H1 (cell line): ENCODE measurements around the gene ABCA9. TPM values are rescaled to one million over a fixed set of nuclear protein-coding genes. Genes with fewer than 3 reads are reported as not detected.

ENCODE experiments used
- CEBPB ChIP-seq: IDR thresholded peaks from 2 replicates; pipeline ENCODE4 v1.6.1; 2012; ENCODE audit warnings: low read depth, low read length
- CHD7 ChIP-seq: fragments of 300-600 bp; sonication (generic); IDR thresholded peaks from 2 replicates; pipeline ENCODE4 v1.7.1; 2012; ENCODE audit warnings: low read length, moderate library complexity, mild to moderate bottlenecking, inconsistent platforms; ENCODE audit not compliant: insufficient replicate concordance
- CTBP2 ChIP-seq: IDR thresholded peaks from 2 replicates; pipeline ENCODE4 v1.7.0; 2011; ENCODE audit warnings: borderline replicate concordance, mild to moderate bottlenecking, moderate library complexity, mixed read lengths, low read length; ENCODE audit not compliant: insufficient read depth, insufficient read length
- KDM1A ChIP-seq: fragments of 200-600, 300-600 bp; sonication (generic); IDR thresholded peaks from 2 replicates; pipeline ENCODE4 v1.7.1; 2016; ENCODE audit warnings: mild to moderate bottlenecking, low read length, borderline replicate concordance
- POLR2AphosphoS5 ChIP-seq: IDR thresholded peaks from 2 replicates; pipeline ENCODE4 v1.6.1; 2011; ENCODE audit warnings: low read depth, low read length
- RXRA ChIP-seq: IDR thresholded peaks from 2 replicates; pipeline ENCODE4 v1.6.1; 2011; ENCODE audit warnings: low read depth, mild to moderate bottlenecking, low read length, moderate library complexity; ENCODE audit not compliant: insufficient read depth
- SRF ChIP-seq: IDR thresholded peaks from 2 replicates; pipeline ENCODE4 v1.6.1; 2011; ENCODE audit warnings: mild to moderate bottlenecking, low read depth, low read length, moderate library complexity
- SUZ12 ChIP-seq: fragments of 200-600 bp; sonication (generic); IDR thresholded peaks from 2 replicates; pipeline ENCODE4 v1.6.1; 2012; ENCODE audit warnings: mild to moderate bottlenecking, inconsistent platforms, low read length, moderate library complexity, mixed read lengths
- polyA plus RNA-seq, 7 experiments: library from polyadenylated mRNA; depleted of rRNA in 3 of 7; stranded (reverse) in 5 of 7; unstranded in 2 of 7; fragments of >200 nt in 5 of 7; fragments of 200-250 nt in 2 of 7; gene quantifications; 1 replicate in 5 of 7; 2 replicates in 1 of 7; 4 replicates in 1 of 7; pipeline versions ENCODE4 v1.2.1 to v1.2.3, GENCODE V29; 2011 to 2013; ENCODE audit warnings: missing spikeins in 2 of 7, mixed read lengths in 2 of 7
- total RNA-seq: library from RNA; stranded (reverse); fragmentation: NEBNext Ultra II Directional; extraction: Animal tissue kit (Norgen Biotek cat#: 25700); gene quantifications from 2 replicates; pipeline ENCODE4 v1.2.1, GENCODE V29; 2021

The ABCA9 gene
- total and polyA plus RNA-seq, 2 of the 8 experiments (the other 6 are each of a cell fraction or from before 2014, with no cell fraction given), result not detected

GRCh38 chr17:69059458-69060175 is 1.1 kb downstream of the ABCA9 start (continued):
- no peak for TF ChIP-seq CHD7
- no peak for TF ChIP-seq CTBP2
- no peak for TF ChIP-seq KDM1A
- TF ChIP-seq CEBPB, result no peak
- no peak for TF ChIP-seq RXRA
- TF ChIP-seq POLR2AphosphoS5, result no peak
- no peak for TF ChIP-seq SUZ12
- TF ChIP-seq SRF, result no peak
